ENCODE measurements around the gene ANKRD29. TPM values are rescaled to one million over a fixed set of nuclear protein-coding genes. Genes with fewer than 3 reads are reported as not detected.

The ANKRD29 gene
- total and polyA plus RNA-seq, 2 donors (not counting 3 experiments of a cell fraction or from before 2014, with no cell fraction given), result 0.03 to 2.6 TPM

- no peak overlapping the region for H2AFZ ChIP-seq (ENCODE audit: low read depth, low read length)
- dilution Hi-C loops (cut with MboI; ENCODE audit: extremely low pct_ligation_motif_present, low sequenced_read_pairs) (loop anchor here (25.0 kb wide), 1 partner anchor 504 kb away; no protein-coding TSS in a partner anchor), intact Hi-C loops (cut with micrococcal nuclease) (no loop called here)
- no peak overlapping the region for H3K9ac ChIP-seq (replicated peaks; ENCODE audit: extremely low read depth, insufficient read depth, low read length)
- FAIRE-seq, result no peak
- no peaks in the 10 kb centered on the region for H3K36me3 ChIP-seq (ENCODE audit: control insufficient read depth in 2 of 2, extremely low read depth in 1 of 2, insufficient read depth in 2 of 2, low read length in 2 of 2)
- H3K4me1 ChIP-seq (ENCODE audit: control insufficient read depth, extremely low read depth, insufficient read depth, low read length), result no peaks in the 10 kb centered on the region
- ChIA-PET POLR2A (no interaction called here), CTCF (interaction anchor here (0.9 to 8.0 kb wide), 4 partner anchors 14 to 189 kb away, joined by 3 to 34 read pairs (median 3); no protein-coding TSS in a partner anchor)
- TF ChIP-seq POLR2A (IDR thresholded peaks at IDR 0.05; ENCODE audit: low read depth, low read length) (no peak), MYC (IDR thresholded peaks at IDR 0.05; ENCODE audit: low read depth, low read length) (no peak), POLR2AphosphoS5 (IDR thresholded peaks at IDR 0.05; ENCODE audit: insufficient read depth, low read depth, low read length) (no peak), GATA2 (IDR thresholded peaks at IDR 0.05; ENCODE audit: insufficient read depth, insufficient read length, low read depth, low read length) (no peak), EZH2 (IDR thresholded peaks at IDR 0.05; ENCODE audit: borderline replicate concordance, low read depth, low read length, severe bottlenecking) (no peak), FOS (IDR thresholded peaks at IDR 0.05; ENCODE audit: borderline replicate concordance, insufficient read depth, low read length) (no peak), JUN (IDR thresholded peaks at IDR 0.05; ENCODE audit: borderline replicate concordance, insufficient read depth, insufficient read length, low read depth) (no peak)
- TF ChIP-seq, protein P1, sequence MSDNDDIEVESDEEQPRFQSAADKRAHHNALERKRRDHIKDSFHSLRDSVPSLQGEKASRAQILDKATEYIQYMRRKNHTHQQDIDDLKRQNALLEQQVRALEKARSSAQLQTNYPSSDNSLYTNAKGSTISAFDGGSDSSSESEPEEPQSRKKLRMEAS (IDR thresholded peaks at IDR 0.05; ENCODE audit: insufficient read depth, insufficient read length), result no peak
- TF ChIP-seq, protein P2, sequence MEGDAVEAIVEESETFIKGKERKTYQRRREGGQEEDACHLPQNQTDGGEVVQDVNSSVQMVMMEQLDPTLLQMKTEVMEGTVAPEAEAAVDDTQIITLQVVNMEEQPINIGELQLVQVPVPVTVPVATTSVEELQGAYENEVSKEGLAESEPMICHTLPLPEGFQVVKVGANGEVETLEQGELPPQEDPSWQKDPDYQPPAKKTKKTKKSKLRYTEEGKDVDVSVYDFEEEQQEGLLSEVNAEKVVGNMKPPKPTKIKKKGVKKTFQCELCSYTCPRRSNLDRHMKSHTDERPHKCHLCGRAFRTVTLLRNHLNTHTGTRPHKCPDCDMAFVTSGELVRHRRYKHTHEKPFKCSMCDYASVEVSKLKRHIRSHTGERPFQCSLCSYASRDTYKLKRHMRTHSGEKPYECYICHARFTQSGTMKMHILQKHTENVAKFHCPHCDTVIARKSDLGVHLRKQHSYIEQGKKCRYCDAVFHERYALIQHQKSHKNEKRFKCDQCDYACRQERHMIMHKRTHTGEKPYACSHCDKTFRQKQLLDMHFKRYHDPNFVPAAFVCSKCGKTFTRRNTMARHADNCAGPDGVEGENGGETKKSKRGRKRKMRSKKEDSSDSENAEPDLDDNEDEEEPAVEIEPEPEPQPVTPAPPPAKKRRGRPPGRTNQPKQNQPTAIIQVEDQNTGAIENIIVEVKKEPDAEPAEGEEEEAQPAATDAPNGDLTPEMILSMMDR (IDR thresholded peaks at IDR 0.05; ENCODE audit: extremely low read depth in 1 of 2, insufficient read depth in 1 of 2, low read depth in 1 of 2, low read length in 2 of 2), result no peak
- no peak for DNase-seq (ENCODE audit: low read depth, low spot score)
- no TSS peak for BruUV-seq (replicated peaks)
- H3K4me3 ChIP-seq (replicated peaks in 1 of 3; ENCODE audit: insufficient read depth in 1 of 3, low read depth in 1 of 3, low read length in 3 of 3), result no peak overlapping the region
- no peaks in the 10 kb centered on the region for H3K9me3 ChIP-seq (replicated peaks; ENCODE audit: control insufficient read depth, insufficient read depth, low read length)
- H3K4me2 ChIP-seq (ENCODE audit: insufficient read depth, low read length), result no peak overlapping the region
- no peaks in the 10 kb centered on the region for H3K79me2 ChIP-seq (ENCODE audit: control insufficient read depth, insufficient read depth, low read length)
- H3K27me3 ChIP-seq (ENCODE audit: control insufficient read depth in 2 of 2, insufficient read depth in 2 of 2, low read length in 2 of 2), result peaks cover 11 to 22% of the 10 kb centered on the region in 2 experiments
- no peaks in the 10 kb centered on the region for H4K20me1 ChIP-seq (replicated peaks; ENCODE audit: control insufficient read depth, extremely low read depth, insufficient read depth, low read length)
- no peak overlapping the region for H3K27ac ChIP-seq (ENCODE audit: insufficient read depth, low read depth, low read length)
- H3K9me1 ChIP-seq (replicated peaks; ENCODE audit: control insufficient read depth, extremely low read depth, insufficient read depth, low read length), result no peaks in the 10 kb centered on the region
Observed at GRCh38 chr18:23608211-23608610, 54.5 kb downstream of the ANKRD29 start.
